IgD-negative memory B cell (primary cell): Measurements from ENCODE around the gene RNF38. TPM values are rescaled to one million over a fixed set of nuclear protein-coding genes. Genes with fewer than 3 reads are reported as not detected.
A peak's percentile ranks its signal among the peaks of the same experiment; 100 is the strongest.
"Not testable (repeated sequence)": the region's sequence is repeated elsewhere in the genome, so short reads cannot be mapped to it uniquely, and the experiment has no call there.

Experiments
- H3K27ac Mint-ChIP-seq, 3 donors: one replicate each; pipeline ENCODE4 v1.8.0; 2020 to 2022; ENCODE audit warnings: mild to moderate bottlenecking in 3 of 3, mixed read lengths in 3 of 3, moderate library complexity in 1 of 3
- H3K27me3 Mint-ChIP-seq: one replicate; pipeline ENCODE4 v1.8.0; 2021; ENCODE audit warnings: mixed read lengths
- H3K36me3 Mint-ChIP-seq: one replicate; pipeline ENCODE4 v1.8.0; 2020; ENCODE audit warnings: mild to moderate bottlenecking, mixed read lengths
- H3K4me1 Mint-ChIP-seq, 3 donors: one replicate each; pipeline ENCODE4 v1.8.0; 2020 to 2022; ENCODE audit warnings: mixed read lengths in 3 of 3, mild to moderate bottlenecking in 1 of 3
- H3K4me3 Mint-ChIP-seq, 4 donors: one replicate each; pipeline ENCODE4 v1.8.0; 2020 to 2022; ENCODE audit warnings: mild to moderate bottlenecking in 4 of 4, mixed read lengths in 4 of 4, moderate library complexity in 3 of 4
- H3K9me3 Mint-ChIP-seq, 3 donors: one replicate each; pipeline ENCODE4 v1.8.0; 2020 to 2021; ENCODE audit warnings: mixed read lengths in 3 of 3, mild to moderate bottlenecking in 1 of 3
- polyA plus RNA-seq: library from polyadenylated mRNA; unstranded; fragments of 300-500 nt; fragmentation: Illumina TruSeq; gene quantifications from one replicate; pipeline ENCODE4 v1.2.3, GENCODE V29; 2021

The RNF38 gene
- 18.5 TPM for polyA plus RNA-seq

GRCh38 chr9:36399980-36400331, at the start of gene RNF38:
Gene RNF38, minus strand, starts transcription at chr9:36400269. Its CDS starts 161 bp downstream, at chr9:36400108.
- Mint-ChIP-seq H3K9me3 (no peaks in the 10 kb centered on the region), H3K4me3 (peak within 1 kb of the TSS; percentile 95 to 98 (median 96)), H3K27ac (peak within 1 kb of the TSS; percentile 92 to 99 (median 96)), H3K4me1 (peaks cover 34 to 40% (median 37%) of the 10 kb centered on the region in 3 donors), H3K36me3 (no peaks in the 10 kb centered on the region), H3K27me3 (no peaks in the 10 kb centered on the region)

- H3K27ac Mint-ChIP-seq = peak overlapping the region in 1 of 3 donors; percentile 16
- H3K9me3 Mint-ChIP-seq, H3K27me3 Mint-ChIP-seq, H3K4me3 Mint-ChIP-seq, H3K36me3 Mint-ChIP-seq: not testable (repeated sequence)
- H3K4me1 Mint-ChIP-seq = peaks cover 10 to 25% (median 14%) of the 10 kb centered on the region in 3 donors
Observed at GRCh38 chr9:36448555-36448954, 48.5 kb upstream of the RNF38 start.

GRCh38 chr9:36448017-36448416, 47.9 kb upstream of the RNF38 start:
- Mint-ChIP-seq H3K27me3 (no peaks in the 10 kb centered on the region), H3K27ac (peak overlapping the region in 1 of 3 donors; percentile 16), H3K4me3 (no peak overlapping the region), H3K36me3 (peaks cover 7% of the 10 kb centered on the region), H3K4me1 (peaks cover 14 to 30% (median 14%) of the 10 kb centered on the region in 3 donors), H3K9me3 (no peaks in the 10 kb centered on the region)

GRCh38 chr9:36446678-36447077, 46.6 kb upstream of the RNF38 start:
- H3K9me3 Mint-ChIP-seq, H3K27me3 Mint-ChIP-seq, H3K4me3 Mint-ChIP-seq, H3K27ac Mint-ChIP-seq, H3K36me3 Mint-ChIP-seq: not testable (repeated sequence)
- H3K4me1 Mint-ChIP-seq = peaks cover 15 to 32% (median 18%) of the 10 kb centered on the region in 3 donors

- Mint-ChIP-seq H3K4me3 (no peak overlapping the region), H3K36me3 (peaks cover 7% of the 10 kb centered on the region), H3K4me1 (peaks cover 17 to 32% (median 18%) of the 10 kb centered on the region in 3 donors), H3K27ac (no peak overlapping the region), H3K27me3 (no peaks in the 10 kb centered on the region), H3K9me3 (no peaks in the 10 kb centered on the region)
Observed at GRCh38 chr9:36445800-36446361, 45.8 kb upstream of the RNF38 start.

- H3K4me1 Mint-ChIP-seq = peaks cover 20 to 27% (median 20%) of the 10 kb centered on the region in 3 donors
- no peaks in the 10 kb centered on the region for H3K9me3 Mint-ChIP-seq
- H3K27ac Mint-ChIP-seq = no peak overlapping the region
- no peak overlapping the region for H3K4me3 Mint-ChIP-seq
- H3K27me3 Mint-ChIP-seq = no peaks in the 10 kb centered on the region
- H3K36me3 Mint-ChIP-seq = peaks cover 7% of the 10 kb centered on the region
Observed at GRCh38 chr9:36444203-36444602, 44.1 kb upstream of the RNF38 start.

GRCh38 chr9:36443581-36443980, 43.5 kb upstream of the RNF38 start:
- no peaks in the 10 kb centered on the region for H3K9me3 Mint-ChIP-seq
- H3K27ac Mint-ChIP-seq = no peak overlapping the region
- H3K4me1 Mint-ChIP-seq = peaks cover 19 to 29% (median 20%) of the 10 kb centered on the region in 3 donors
- H3K36me3 Mint-ChIP-seq = peaks cover 7% of the 10 kb centered on the region
- H3K27me3 Mint-ChIP-seq = no peaks in the 10 kb centered on the region
- H3K4me3 Mint-ChIP-seq = no peak overlapping the region

GRCh38 chr9:36442710-36443109, 42.6 kb upstream of the RNF38 start:
- H3K9me3 Mint-ChIP-seq = no peaks in the 10 kb centered on the region
- no peak overlapping the region for H3K4me3 Mint-ChIP-seq
- H3K27ac Mint-ChIP-seq = no peak overlapping the region
- peaks cover 7% of the 10 kb centered on the region for H3K36me3 Mint-ChIP-seq
- H3K4me1 Mint-ChIP-seq = peaks cover 14 to 23% (median 22%) of the 10 kb centered on the region in 3 donors
- no peaks in the 10 kb centered on the region for H3K27me3 Mint-ChIP-seq

- H3K4me1 Mint-ChIP-seq = peaks cover 18 to 25% (median 23%) of the 10 kb centered on the region in 3 donors
- peak overlapping the region in 2 of 3 donors; percentile 8 to 65 for H3K27ac Mint-ChIP-seq
- H3K36me3 Mint-ChIP-seq = peaks cover 7% of the 10 kb centered on the region
- no peak overlapping the region for H3K4me3 Mint-ChIP-seq
- no peaks in the 10 kb centered on the region for H3K27me3 Mint-ChIP-seq
- no peaks in the 10 kb centered on the region for H3K9me3 Mint-ChIP-seq
Observed at GRCh38 chr9:36441966-36442365, 41.9 kb upstream of the RNF38 start.

GRCh38 chr9:36438536-36439236, 38.6 kb upstream of the RNF38 start:
- Mint-ChIP-seq H3K36me3 (peaks cover 2% of the 10 kb centered on the region), H3K4me3 (no peak overlapping the region), H3K27ac (no peak overlapping the region), H3K27me3 (no peaks in the 10 kb centered on the region), H3K9me3 (no peaks in the 10 kb centered on the region), H3K4me1 (peaks cover 12 to 21% (median 21%) of the 10 kb centered on the region in 3 donors)

- peaks cover 12 to 15% (median 13%) of the 10 kb centered on the region in 3 donors for H3K4me1 Mint-ChIP-seq
- no peaks in the 10 kb centered on the region for H3K36me3 Mint-ChIP-seq
- H3K27ac Mint-ChIP-seq = peak overlapping the region in 1 of 3 donors; percentile 71
- no peaks in the 10 kb centered on the region for H3K27me3 Mint-ChIP-seq
- no peak overlapping the region for H3K4me3 Mint-ChIP-seq
- H3K9me3 Mint-ChIP-seq = no peaks in the 10 kb centered on the region
Observed at GRCh38 chr9:36437790-36438189, 37.7 kb upstream of the RNF38 start.

- H3K4me3 Mint-ChIP-seq = no peak overlapping the region
- H3K36me3 Mint-ChIP-seq = no peaks in the 10 kb centered on the region
- H3K27me3 Mint-ChIP-seq = no peaks in the 10 kb centered on the region
- H3K4me1 Mint-ChIP-seq = peaks cover 9 to 13% (median 12%) of the 10 kb centered on the region in 3 donors
- no peaks in the 10 kb centered on the region for H3K9me3 Mint-ChIP-seq
- peak overlapping the region in 1 of 3 donors; percentile 71 for H3K27ac Mint-ChIP-seq
Observed at GRCh38 chr9:36436909-36437308, 36.8 kb upstream of the RNF38 start.

- Mint-ChIP-seq H3K27ac (no peak overlapping the region), H3K4me1 (peaks cover 8 to 14% (median 11%) of the 10 kb centered on the region in 3 donors), H3K9me3 (no peaks in the 10 kb centered on the region)
Observed at GRCh38 chr9:36433386-36433785, 33.3 kb upstream of the RNF38 start.

GRCh38 chr9:36431078-36431477, 31.0 kb upstream of the RNF38 start:
- no peak overlapping the region for H3K27ac Mint-ChIP-seq
- no peaks in the 10 kb centered on the region for H3K9me3 Mint-ChIP-seq
- H3K27me3 Mint-ChIP-seq = no peaks in the 10 kb centered on the region
- H3K4me1 Mint-ChIP-seq = peaks cover 0 to 11% (median 6%) of the 10 kb centered on the region in 3 donors
- no peak overlapping the region for H3K4me3 Mint-ChIP-seq
- H3K36me3 Mint-ChIP-seq = no peaks in the 10 kb centered on the region

More at GRCh38 chr9:36433386-36433785, 33.3 kb upstream of the RNF38 start:
- Mint-ChIP-seq H3K36me3 (no peaks in the 10 kb centered on the region), H3K27me3 (no peaks in the 10 kb centered on the region), H3K4me3 (no peak overlapping the region)

GRCh38 chr9:36426945-36427344, 26.9 kb upstream of the RNF38 start:
- Mint-ChIP-seq H3K4me1 (peaks cover 10 to 13% (median 13%) of the 10 kb centered on the region in 3 donors), H3K27me3 (no peaks in the 10 kb centered on the region), H3K36me3 (peaks cover 6% of the 10 kb centered on the region), H3K27ac (peak overlapping the region in 1 of 3 donors; percentile 31), H3K9me3 (no peaks in the 10 kb centered on the region), H3K4me3 (no peak overlapping the region)

GRCh38 chr9:36426348-36426747, 26.3 kb upstream of the RNF38 start:
- peaks cover 6% of the 10 kb centered on the region for H3K36me3 Mint-ChIP-seq
- no peak overlapping the region for H3K27ac Mint-ChIP-seq
- no peak overlapping the region for H3K4me3 Mint-ChIP-seq
- H3K9me3 Mint-ChIP-seq = no peaks in the 10 kb centered on the region
- H3K27me3 Mint-ChIP-seq = no peaks in the 10 kb centered on the region
- H3K4me1 Mint-ChIP-seq = peaks cover 10 to 13% (median 13%) of the 10 kb centered on the region in 3 donors
